Measurements from ENCODE around the gene MKKS. TPM values are rescaled to one million over a fixed set of nuclear protein-coding genes. Genes with fewer than 3 reads are reported as not detected.

MKKS gene
- total and polyA plus RNA-seq, 10 of the 15 experiments (the other 5 are each of a cell fraction or from before 2014, with no cell fraction given), result 4.3 to 17.9 (median 7.7) TPM

DNA sequence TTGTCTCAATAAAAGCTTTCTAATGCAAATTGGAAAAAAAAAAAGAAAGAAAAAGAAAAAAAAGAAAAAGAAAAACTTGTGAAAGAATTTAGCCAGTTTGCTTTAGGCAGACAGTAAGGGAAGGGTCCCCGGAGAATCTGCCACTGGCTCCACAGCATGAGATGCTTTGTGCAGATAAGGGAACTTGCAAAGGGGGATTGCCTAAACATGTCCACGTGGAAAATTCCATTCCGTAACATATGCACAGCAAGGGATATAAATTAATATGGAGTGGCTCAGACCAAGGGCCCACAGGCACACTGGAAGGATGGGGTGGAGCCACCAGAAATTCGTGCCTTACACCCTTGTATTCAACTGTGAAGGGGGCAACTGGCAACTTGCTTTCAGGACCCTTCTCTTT lies 45.4 kb downstream of the MKKS start:
- H3K4me3 ChIP-seq, result no peak overlapping the region
- no peak overlapping the region for H3K9ac ChIP-seq (ENCODE audit: control insufficient read depth, insufficient read depth, low read length)
- no peak for TF ChIP-seq SMARCA5 (IDR thresholded peaks at IDR 0.05)
- ChIA-PET POLR2A (interaction anchor here (0.6 kb wide), 1 partner anchor 69 kb away, joined by 3 read pairs; no protein-coding TSS in a partner anchor), RAD21 (ENCODE audit: unreplicated experiment) (no interaction called here), SMC1A (ENCODE audit: uncharacterized antibody, unreplicated experiment) (interaction anchor here (1.9 kb wide), 1 partner anchor 8 kb away, joined by 6 read pairs; no protein-coding TSS in a partner anchor), CTCF (interaction anchor here (0.6 to 2.0 kb wide), 2 partner anchors 72 to 769 kb away, joined by 3 to 5 read pairs; no protein-coding TSS in a partner anchor)
- no peaks in the 10 kb centered on the region for H3K36me3 ChIP-seq (ENCODE audit: control insufficient read depth in 2 of 2, insufficient read depth in 2 of 2, low read length in 1 of 2)
- no peaks in the 10 kb centered on the region for H3K79me2 ChIP-seq (ENCODE audit: control insufficient read depth, insufficient read depth, low read length)
- FAIRE-seq, result no peak
- H4K20me1 ChIP-seq (ENCODE audit: control insufficient read depth, insufficient read depth), result no peaks in the 10 kb centered on the region
- no peaks in the 10 kb centered on the region for H3K4me1 ChIP-seq (ENCODE audit: control insufficient read depth, insufficient read depth, low read length)
- DNase-seq (ENCODE audit: low read depth, low spot score), result no peak
- no peaks in the 10 kb centered on the region for H3K9me3 ChIP-seq (replicated peaks; ENCODE audit: control insufficient read depth, insufficient read depth, low read length)
- H2AFZ ChIP-seq (ENCODE audit: control insufficient read depth, low read depth, low read length), result no peak overlapping the region
- no peaks in the 10 kb centered on the region for H3K27me3 ChIP-seq (replicated peaks in 1 of 2; ENCODE audit: control insufficient read depth in 2 of 2, insufficient read depth in 2 of 2, low read length in 1 of 2)
- BruUV-seq (replicated peaks), result no TSS peak
- WGBS (ENCODE audit: insufficient coverage, insufficient replicate concordance, low lambda C conversion rate, missing lambda C conversion rate), result 28% methylated on average over 4 of the region's 4 CpGs
- in situ Hi-C loops (cut with MboI) (no loop called here), intact Hi-C loops (cut with micrococcal nuclease; ENCODE audit: unreplicated experiment) (no loop called here)
- ATAC-seq, result no peak
- no peak overlapping the region for H3K27ac ChIP-seq (ENCODE audit: control insufficient read depth, insufficient read depth)
- H3K4me2 ChIP-seq (ENCODE audit: control insufficient read depth, insufficient read depth), result no peak overlapping the region

DNA sequence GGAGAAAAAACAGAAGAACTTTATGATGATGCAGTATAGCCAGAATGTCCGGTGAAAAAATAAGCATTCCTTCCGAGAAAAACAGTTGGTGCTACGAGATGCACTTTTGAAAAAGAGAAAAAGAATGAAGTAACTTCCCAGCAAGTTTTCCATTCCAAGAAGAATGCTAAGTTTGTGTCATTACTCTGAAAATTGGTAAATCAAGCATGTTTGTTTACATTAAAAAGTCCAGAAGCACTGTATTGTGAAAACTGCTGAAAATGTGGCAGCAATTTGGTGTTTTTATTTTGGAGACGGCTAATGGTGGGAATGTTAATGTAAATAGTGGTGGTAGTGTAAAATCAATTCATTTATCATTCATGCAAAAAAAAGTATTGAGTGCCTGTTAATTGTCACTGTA lies 46.3 kb downstream of the MKKS start:
- intact Hi-C loops (cut with micrococcal nuclease; ENCODE audit: unreplicated experiment), result no loop called here
- in situ Hi-C loops (cut with MboI), result no loop called here

More for the DNA sequence above, 46.3 kb downstream of the MKKS start:
- DNase-seq (ENCODE audit: low read depth, low spot score) (no peak), FAIRE-seq (no peak), ATAC-seq (no peak)
- Histone ChIP-seq H3K9me3 (replicated peaks; ENCODE audit: control insufficient read depth, insufficient read depth, low read length) (no peaks in the 10 kb centered on the region), H3K36me3 (ENCODE audit: control insufficient read depth in 2 of 2, insufficient read depth in 2 of 2, low read length in 1 of 2) (no peaks in the 10 kb centered on the region), H3K79me2 (ENCODE audit: control insufficient read depth, insufficient read depth, low read length) (no peaks in the 10 kb centered on the region), H2AFZ (ENCODE audit: control insufficient read depth, low read depth, low read length) (no peak overlapping the region), H3K27me3 (replicated peaks in 1 of 2; ENCODE audit: control insufficient read depth in 2 of 2, insufficient read depth in 2 of 2, low read length in 1 of 2) (no peaks in the 10 kb centered on the region), H4K20me1 (ENCODE audit: control insufficient read depth, insufficient read depth) (no peaks in the 10 kb centered on the region), H3K4me3 (no peak overlapping the region), H3K4me2 (ENCODE audit: control insufficient read depth, insufficient read depth) (no peak overlapping the region), H3K9ac (ENCODE audit: control insufficient read depth, insufficient read depth, low read length) (no peak overlapping the region), H3K4me1 (ENCODE audit: control insufficient read depth, insufficient read depth, low read length) (no peaks in the 10 kb centered on the region), H3K27ac (ENCODE audit: control insufficient read depth, insufficient read depth) (no peak overlapping the region)
- WGBS (ENCODE audit: insufficient coverage, insufficient replicate concordance, low lambda C conversion rate, missing lambda C conversion rate), result 68% methylated on average over 4 of the region's 4 CpGs
- ChIA-PET CTCF (interaction anchor here (0.6 to 2.0 kb wide), 2 partner anchors 71 to 768 kb away, joined by 3 to 5 read pairs; no protein-coding TSS in a partner anchor), RAD21 (ENCODE audit: unreplicated experiment) (no interaction called here), POLR2A (no interaction called here), SMC1A (ENCODE audit: uncharacterized antibody, unreplicated experiment) (no interaction called here)
- BruUV-seq (replicated peaks), result no TSS peak
- TF ChIP-seq ZNF274 (IDR thresholded peaks at IDR 0.05; ENCODE audit: insufficient read depth, insufficient read length) (no peak), EGR1 (IDR thresholded peaks at IDR 0.05; ENCODE audit: borderline replicate concordance in 1 of 2, low read depth in 2 of 2, low read length in 2 of 2) (no peak), ZNF207 (IDR thresholded peaks at IDR 0.05; ENCODE audit: borderline replicate concordance) (no peak), POLR2A (IDR thresholded peaks at IDR 0.05; ENCODE audit: low read depth, low read length) (no peak), BACH1 (IDR thresholded peaks at IDR 0.05; ENCODE audit: borderline replicate concordance) (no peak), JUNB (IDR thresholded peaks at IDR 0.05) (no peak), GABPA (IDR thresholded peaks at IDR 0.05; ENCODE audit: low read depth) (no peak), DPF2 (IDR thresholded peaks at IDR 0.05) (no peak), TCF7 (IDR thresholded peaks at IDR 0.05; ENCODE audit: borderline replicate concordance) (no peak), FOS (IDR thresholded peaks at IDR 0.05; ENCODE audit: borderline replicate concordance, extremely low read depth, insufficient read length) (no peak)
- TF ChIP-seq, protein P1, sequence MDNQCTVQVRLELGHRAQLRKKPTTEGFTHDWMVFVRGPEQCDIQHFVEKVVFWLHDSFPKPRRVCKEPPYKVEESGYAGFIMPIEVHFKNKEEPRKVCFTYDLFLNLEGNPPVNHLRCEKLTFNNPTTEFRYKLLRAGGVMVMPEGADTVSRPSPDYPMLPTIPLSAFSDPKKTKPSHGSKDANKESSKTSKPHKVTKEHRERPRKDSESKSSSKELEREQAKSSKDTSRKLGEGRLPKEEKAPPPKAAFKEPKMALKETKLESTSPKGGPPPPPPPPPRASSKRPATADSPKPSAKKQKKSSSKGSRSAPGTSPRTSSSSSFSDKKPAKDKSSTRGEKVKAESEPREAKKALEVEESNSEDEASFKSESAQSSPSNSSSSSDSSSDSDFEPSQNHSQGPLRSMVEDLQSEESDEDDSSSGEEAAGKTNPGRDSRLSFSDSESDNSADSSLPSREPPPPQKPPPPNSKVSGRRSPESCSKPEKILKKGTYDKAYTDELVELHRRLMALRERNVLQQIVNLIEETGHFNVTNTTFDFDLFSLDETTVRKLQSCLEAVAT (IDR thresholded peaks at IDR 0.05), result no peak

All from GM12878 (cell line).